Activated B cell treated with CpG ODN at 0.5 μM for 24 hours (primary cell): ENCODE results near the gene TRPV3. TPM values are rescaled to one million over a fixed set of nuclear protein-coding genes. Genes with fewer than 3 reads are reported as not detected.

ENCODE experiments used
- ATAC-seq: fragments of 200-7000 bp; cut with Tn5 transposase; one replicate; pipeline ENCODE4 v1.10.0; 2021; ENCODE audit warnings: low read depth, mild to moderate bottlenecking, moderate library complexity
- CTCF ChIA-PET: fragments of 350-600 bp; sonication (Branson Sonifier 250); formaldehyde crosslinking; loops from one replicate; lab custom pipeline; 2021; ENCODE audit warnings: antibody characterized with exemption; lab: Charles Lee
- POLR2A ChIA-PET: fragments of 350-600 bp; sonication (Branson Sonifier 250); formaldehyde crosslinking; loops from one replicate; lab custom pipeline; 2021; ENCODE audit warnings: antibody characterized with exemption; lab: Charles Lee
- DNase-seq: peaks from one replicate; pipeline ENCODE4 v3.0.0; 2022
- H3K27ac Mint-ChIP-seq: one replicate; pipeline ENCODE4 v1.8.0; 2020; ENCODE audit warnings: mixed read lengths
- H3K27me3 Mint-ChIP-seq: one replicate; pipeline ENCODE4 v1.8.0; 2021; ENCODE audit warnings: mixed read lengths
- H3K36me3 Mint-ChIP-seq: one replicate; pipeline ENCODE4 v1.8.0; 2021; ENCODE audit warnings: low read depth, mixed read lengths
- H3K4me1 Mint-ChIP-seq: one replicate; pipeline ENCODE4 v1.8.0; 2021; ENCODE audit warnings: mixed read lengths
- H3K4me3 Mint-ChIP-seq: one replicate; pipeline ENCODE4 v1.8.0; 2020; ENCODE audit warnings: mild to moderate bottlenecking, mixed read lengths
- H3K9me3 Mint-ChIP-seq: one replicate; pipeline ENCODE4 v1.8.0; 2020; ENCODE audit warnings: mixed read lengths
- intact Hi-C: fragments of 100-400 bp; cut with micrococcal nuclease; formaldehyde crosslinking; loops from one replicate; pipeline ENCODE4 v1.15.1; 2024
- total RNA-seq: library from RNA; stranded (reverse); gene quantifications from 2 replicates; pipeline ENCODE4 v1.2.3, GENCODE V29; 2022
- TF ChIP-seq, protein P1 (sequence below): fragments of 200-600 bp; IDR thresholded peaks from one replicate; pipeline ENCODE4 v1.8.0; 2022; ENCODE audit warnings: antibody characterized with exemption, mild to moderate bottlenecking

TRPV3 gene
- total RNA-seq, 1 donor from 2014 or later = 10.2 TPM

DNA sequence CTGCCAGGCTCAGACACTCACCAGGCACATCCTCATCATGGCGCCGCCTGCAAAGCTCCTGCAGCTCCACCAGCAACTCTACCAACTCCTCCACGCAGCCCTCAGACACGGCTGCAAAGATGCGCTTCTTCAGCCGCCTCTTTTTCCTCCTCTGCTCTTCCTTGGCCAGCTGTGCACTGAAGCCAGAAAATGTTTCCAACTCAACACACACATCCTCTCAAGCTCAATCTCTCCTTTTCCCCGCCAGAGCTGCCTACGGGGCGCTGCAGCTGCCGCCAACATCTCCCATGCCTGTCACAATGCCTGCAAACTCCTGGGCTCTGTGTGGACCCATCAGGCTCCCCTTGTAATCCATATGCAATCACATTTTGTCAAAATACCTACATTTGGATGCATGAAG is 14.2 kb downstream of the TRPV3 start:
- TF ChIP-seq, protein P1, sequence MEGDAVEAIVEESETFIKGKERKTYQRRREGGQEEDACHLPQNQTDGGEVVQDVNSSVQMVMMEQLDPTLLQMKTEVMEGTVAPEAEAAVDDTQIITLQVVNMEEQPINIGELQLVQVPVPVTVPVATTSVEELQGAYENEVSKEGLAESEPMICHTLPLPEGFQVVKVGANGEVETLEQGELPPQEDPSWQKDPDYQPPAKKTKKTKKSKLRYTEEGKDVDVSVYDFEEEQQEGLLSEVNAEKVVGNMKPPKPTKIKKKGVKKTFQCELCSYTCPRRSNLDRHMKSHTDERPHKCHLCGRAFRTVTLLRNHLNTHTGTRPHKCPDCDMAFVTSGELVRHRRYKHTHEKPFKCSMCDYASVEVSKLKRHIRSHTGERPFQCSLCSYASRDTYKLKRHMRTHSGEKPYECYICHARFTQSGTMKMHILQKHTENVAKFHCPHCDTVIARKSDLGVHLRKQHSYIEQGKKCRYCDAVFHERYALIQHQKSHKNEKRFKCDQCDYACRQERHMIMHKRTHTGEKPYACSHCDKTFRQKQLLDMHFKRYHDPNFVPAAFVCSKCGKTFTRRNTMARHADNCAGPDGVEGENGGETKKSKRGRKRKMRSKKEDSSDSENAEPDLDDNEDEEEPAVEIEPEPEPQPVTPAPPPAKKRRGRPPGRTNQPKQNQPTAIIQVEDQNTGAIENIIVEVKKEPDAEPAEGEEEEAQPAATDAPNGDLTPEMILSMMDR = no peak
- Mint-ChIP-seq H3K27ac (no peak overlapping the region), H3K36me3 (peaks cover 3% of the 10 kb centered on the region), H3K4me1 (no peaks in the 10 kb centered on the region), H3K9me3 (no peaks in the 10 kb centered on the region), H3K27me3 (no peaks in the 10 kb centered on the region), H3K4me3 (no peak overlapping the region)
- ChIA-PET POLR2A (no interaction called here), CTCF (no interaction called here)
- DNase-seq (no peak), ATAC-seq (no peak)
- intact Hi-C loops = no loop called here

DNA sequence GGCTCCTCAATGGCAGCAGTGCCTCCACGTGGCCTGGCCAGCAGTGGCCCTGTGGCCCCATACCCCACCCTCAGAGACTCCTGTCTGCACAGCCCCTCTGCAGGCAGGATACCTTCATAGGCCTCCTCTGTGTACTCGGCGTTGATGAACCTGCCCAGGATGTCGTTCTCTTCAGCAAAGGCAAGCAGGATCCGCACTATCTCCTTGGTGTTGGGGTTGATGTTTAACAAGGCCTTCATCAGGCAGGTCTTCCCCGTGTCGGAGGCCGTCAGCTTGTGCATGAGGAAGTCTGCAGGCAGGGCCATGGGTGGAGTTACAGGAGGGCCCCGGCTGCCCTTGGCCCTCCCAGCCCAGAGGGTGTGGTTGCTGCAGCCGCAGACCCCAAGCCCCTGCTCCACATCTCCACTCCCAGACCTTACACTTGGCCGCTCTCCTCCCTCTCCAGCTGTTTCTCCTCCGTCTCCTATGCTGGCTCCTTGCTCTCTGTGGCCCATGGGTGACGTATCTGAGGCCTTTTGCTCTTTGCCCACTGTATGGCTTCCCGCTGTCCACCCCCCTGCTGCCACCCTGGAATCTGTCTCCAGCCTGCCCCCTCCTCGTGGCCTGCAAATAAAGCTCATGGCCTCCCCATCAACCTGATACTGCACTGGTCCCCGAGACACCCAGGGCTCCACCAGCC is 15.1 kb downstream of the TRPV3 start:
- Mint-ChIP-seq H3K36me3 (peaks cover 3% of the 10 kb centered on the region), H3K9me3 (no peaks in the 10 kb centered on the region), H3K4me3 (no peak overlapping the region), H3K4me1 (no peaks in the 10 kb centered on the region), H3K27me3 (no peaks in the 10 kb centered on the region), H3K27ac (no peak overlapping the region)
- ChIA-PET CTCF (no interaction called here), POLR2A (no interaction called here)
- intact Hi-C loops = no loop called here
- TF ChIP-seq, protein P1 = no peak
- ATAC-seq (no peak), DNase-seq (no peak)

DNA sequence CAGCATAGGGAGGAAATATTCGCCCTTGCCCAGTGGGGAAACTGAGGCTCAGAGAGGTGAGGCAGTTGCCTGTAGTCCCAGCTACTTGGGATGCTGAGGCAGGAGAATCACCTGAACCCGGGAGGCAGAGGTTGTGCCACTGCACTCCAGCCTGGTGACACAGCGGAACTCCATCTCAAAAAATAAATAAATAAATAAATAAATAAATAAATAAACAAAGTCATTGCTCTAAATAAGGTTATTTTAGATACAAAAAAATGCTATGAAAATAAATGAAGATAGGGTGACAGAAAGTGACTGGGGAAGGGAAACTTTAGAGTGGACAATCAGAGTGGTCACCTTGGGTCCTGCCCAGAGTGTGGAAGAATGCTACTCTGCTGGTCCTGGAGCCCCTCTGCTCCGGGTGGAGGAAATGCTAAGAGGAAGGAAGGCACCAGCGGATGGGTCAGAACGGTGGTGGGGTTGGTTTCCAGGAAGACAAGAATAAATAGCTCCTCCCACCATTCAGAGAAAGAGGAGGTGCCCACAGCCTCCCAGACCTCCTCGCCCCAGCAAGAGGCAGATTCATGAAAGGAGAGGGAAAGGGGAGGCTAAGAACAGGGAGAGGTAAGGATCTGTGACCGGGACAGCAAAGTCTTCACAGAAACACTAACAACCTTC is 17.6 kb downstream of the TRPV3 start:
- DNase-seq = no peak
- intact Hi-C loops = loop anchor here (5.0 kb wide), 3 partner anchors 97 to 493 kb away; partner anchors contain the start of genes CTNS and SHPK
- Mint-ChIP-seq H3K9me3 (no peaks in the 10 kb centered on the region), H3K4me3 (no peak overlapping the region), H3K27ac (no peak overlapping the region), H3K27me3 (no peaks in the 10 kb centered on the region), H3K36me3 (peaks cover 3% of the 10 kb centered on the region), H3K4me1 (peaks cover 3% of the 10 kb centered on the region)
- ChIA-PET CTCF (interaction anchor here (1.6 kb wide), 1 partner anchor 9 kb away, joined by 3 read pairs; no protein-coding TSS in a partner anchor), POLR2A (interaction anchor here (0.5 kb wide), 1 partner anchor 90 kb away, joined by 3 read pairs; no protein-coding TSS in a partner anchor)
- TF ChIP-seq, protein P1 = no peak
- no peak for ATAC-seq

DNA sequence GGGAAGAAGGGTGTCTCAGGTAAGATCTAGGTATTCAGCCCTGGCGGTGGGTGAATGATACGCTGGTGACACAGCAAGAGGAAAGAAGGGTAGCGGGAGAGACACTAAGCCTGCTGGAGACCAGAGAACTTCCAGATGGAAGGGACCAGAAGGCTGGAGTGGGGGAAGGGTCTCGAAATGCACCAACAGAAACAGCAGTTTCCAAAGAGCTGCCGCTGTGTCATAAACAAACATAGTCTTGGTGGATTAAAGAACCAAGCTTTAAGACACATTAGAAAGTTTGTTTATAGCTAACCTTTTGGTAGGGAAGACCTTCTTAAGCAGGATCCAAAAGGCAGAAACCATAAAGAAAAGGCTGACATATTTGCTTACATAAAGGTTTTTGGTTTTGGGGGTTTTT is 20.9 kb downstream of the TRPV3 start:
- ChIA-PET CTCF (no interaction called here), POLR2A (interaction anchor here (1.4 kb wide), 1 partner anchor 66 kb away, joined by 3 read pairs; no protein-coding TSS in a partner anchor)
- peaks cover 6% of the 10 kb centered on the region for H3K36me3 Mint-ChIP-seq
- no peak overlapping the region for H3K27ac Mint-ChIP-seq
- no peaks in the 10 kb centered on the region for H3K27me3 Mint-ChIP-seq
- H3K4me1 Mint-ChIP-seq = peaks cover 13% of the 10 kb centered on the region
- ATAC-seq (no peak), DNase-seq (no peak)
- H3K4me3 Mint-ChIP-seq = no peak overlapping the region
- H3K9me3 Mint-ChIP-seq = no peaks in the 10 kb centered on the region
- intact Hi-C loops = loop anchor here (5.0 kb wide), 3 partner anchors 101 to 489 kb away; partner anchors contain the start of genes CTNS and SHPK
- TF ChIP-seq, protein P1 = no peak
